ENCODE measurements around the gene DKKL1.

DKKL1 gene

GRCh38 chr19:49333811-49334288 is 29.8 kb upstream of the DKKL1 start:
- H3K27ac Mint-ChIP-seq = peak overlapping the region; percentile 91
- DNase-seq = peak; percentile 73

GRCh38 chr19:49335071-49335783 is 28.4 kb upstream of the DKKL1 start, which contains the start of gene CD37:
Gene CD37 (plus strand): TSS chr19:49335406. CDS start chr19:49335541, 135 bp downstream.
- Mint-ChIP-seq H3K4me3 (peak within 1 kb of the TSS; percentile 91), H3K36me3 (ENCODE audit: low read depth) (peaks cover 31% of the 10 kb centered on the region), H3K27ac (peak within 1 kb of the TSS; percentile 91), H3K27me3 (no peaks in the 10 kb centered on the region), H3K4me1 (peaks cover 77% of the 10 kb centered on the region), H3K9me3 (no peaks in the 10 kb centered on the region)
- ATAC-seq (peak; percentile 26), DNase-seq (peak; percentile 58)

More at GRCh38 chr19:49333811-49334288, 29.8 kb upstream of the DKKL1 start:
- Mint-ChIP-seq H3K4me3 (peak overlapping the region; percentile 91), H3K36me3 (ENCODE audit: low read depth) (peaks cover 28% of the 10 kb centered on the region), H3K27me3 (no peaks in the 10 kb centered on the region), H3K4me1 (peaks cover 83% of the 10 kb centered on the region), H3K9me3 (no peaks in the 10 kb centered on the region)
- peak; percentile 75 for ATAC-seq

GRCh38 chr19:49335784-49336481 is 27.7 kb upstream of the DKKL1 start:
- Mint-ChIP-seq H3K27ac (peak overlapping the region; percentile 91), H3K9me3 (no peaks in the 10 kb centered on the region), H3K36me3 (ENCODE audit: low read depth) (peaks cover 32% of the 10 kb centered on the region), H3K27me3 (no peaks in the 10 kb centered on the region), H3K4me3 (peak overlapping the region; percentile 91), H3K4me1 (peaks cover 75% of the 10 kb centered on the region)
- ATAC-seq (peak; percentile 25), DNase-seq (peak; percentile 35)

GRCh38 chr19:49336482-49337266 is 27.0 kb upstream of the DKKL1 start:
- peak; percentile 1 for DNase-seq
- Mint-ChIP-seq H3K27me3 (no peaks in the 10 kb centered on the region), H3K36me3 (ENCODE audit: low read depth) (peaks cover 30% of the 10 kb centered on the region)

GRCh38 chr19:49337267-49338022 is 26.2 kb upstream of the DKKL1 start:
- ATAC-seq (no peak), DNase-seq (no peak)
- H3K9me3 Mint-ChIP-seq = no peaks in the 10 kb centered on the region
- peaks cover 60% of the 10 kb centered on the region for H3K4me1 Mint-ChIP-seq
- peaks cover 30% of the 10 kb centered on the region for H3K36me3 Mint-ChIP-seq (ENCODE audit: low read depth)
- H3K27ac Mint-ChIP-seq = peak overlapping the region; percentile 91
- H3K4me3 Mint-ChIP-seq = peak overlapping the region; percentile 91
- no peaks in the 10 kb centered on the region for H3K27me3 Mint-ChIP-seq

More at GRCh38 chr19:49336482-49337266, 27.0 kb upstream of the DKKL1 start:
- ATAC-seq = no peak
- Mint-ChIP-seq H3K4me3 (peak overlapping the region; percentile 91), H3K9me3 (no peaks in the 10 kb centered on the region), H3K27ac (peak overlapping the region; percentile 91), H3K4me1 (peaks cover 68% of the 10 kb centered on the region)

- Mint-ChIP-seq H3K36me3 (ENCODE audit: low read depth) (peaks cover 32% of the 10 kb centered on the region), H3K4me1 (peaks cover 59% of the 10 kb centered on the region), H3K4me3 (no peak overlapping the region), H3K27ac (no peak overlapping the region), H3K27me3 (no peaks in the 10 kb centered on the region), H3K9me3 (no peaks in the 10 kb centered on the region)
- DNase-seq (peak; percentile 2), ATAC-seq (no peak)
Measured at GRCh38 chr19:49338023-49338677, 25.5 kb upstream of the DKKL1 start.

GRCh38 chr19:49338691-49339300 is 24.9 kb upstream of the DKKL1 start:
- H3K9me3 Mint-ChIP-seq = no peaks in the 10 kb centered on the region
- H3K27me3 Mint-ChIP-seq = no peaks in the 10 kb centered on the region
- peaks cover 53% of the 10 kb centered on the region for H3K4me1 Mint-ChIP-seq
- H3K36me3 Mint-ChIP-seq (ENCODE audit: low read depth) = peaks cover 32% of the 10 kb centered on the region
- no peak overlapping the region for H3K4me3 Mint-ChIP-seq
- peak; percentile 40 for DNase-seq
- no peak for ATAC-seq
- no peak overlapping the region for H3K27ac Mint-ChIP-seq

- peaks cover 49% of the 10 kb centered on the region for H3K4me1 Mint-ChIP-seq
- DNase-seq (no peak), ATAC-seq (no peak)
- no peaks in the 10 kb centered on the region for H3K27me3 Mint-ChIP-seq
- H3K4me3 Mint-ChIP-seq = no peak overlapping the region
- no peak overlapping the region for H3K27ac Mint-ChIP-seq
- H3K9me3 Mint-ChIP-seq = no peaks in the 10 kb centered on the region
- peaks cover 32% of the 10 kb centered on the region for H3K36me3 Mint-ChIP-seq (ENCODE audit: low read depth)
Measured at GRCh38 chr19:49339301-49340068, 24.2 kb upstream of the DKKL1 start.

- Mint-ChIP-seq H3K4me3 (peak overlapping the region; percentile 15), H3K36me3 (ENCODE audit: low read depth) (peaks cover 32% of the 10 kb centered on the region)
- DNase-seq = peak; percentile 61
Measured at GRCh38 chr19:49340069-49340864, 23.4 kb upstream of the DKKL1 start.

GRCh38 chr19:49340865-49341718 is 22.6 kb upstream of the DKKL1 start:
- Mint-ChIP-seq H3K4me3 (no peak overlapping the region), H3K27ac (peak overlapping the region; percentile 70), H3K4me1 (peaks cover 49% of the 10 kb centered on the region), H3K36me3 (ENCODE audit: low read depth) (peaks cover 32% of the 10 kb centered on the region), H3K27me3 (no peaks in the 10 kb centered on the region), H3K9me3 (no peaks in the 10 kb centered on the region)
- no peak for ATAC-seq
- DNase-seq = no peak

More at GRCh38 chr19:49340069-49340864, 23.4 kb upstream of the DKKL1 start:
- Mint-ChIP-seq H3K27ac (peak overlapping the region; percentile 70), H3K9me3 (no peaks in the 10 kb centered on the region), H3K4me1 (peaks cover 51% of the 10 kb centered on the region), H3K27me3 (no peaks in the 10 kb centered on the region)
- ATAC-seq = no peak

GRCh38 chr19:49342291-49342721 is 21.4 kb upstream of the DKKL1 start:
- Mint-ChIP-seq H3K36me3 (ENCODE audit: low read depth) (peaks cover 26% of the 10 kb centered on the region), H3K27me3 (no peaks in the 10 kb centered on the region), H3K27ac (no peak overlapping the region), H3K4me1 (peaks cover 39% of the 10 kb centered on the region), H3K4me3 (no peak overlapping the region), H3K9me3 (no peaks in the 10 kb centered on the region)
- ATAC-seq = no peak
- no peak for DNase-seq
